Measurements from ENCODE around the gene C8G. TPM values are rescaled to one million over a fixed set of nuclear protein-coding genes. Genes with fewer than 3 reads are reported as not detected.

Gene C8G
- total RNA-seq, 6 experiments from 2014 or later: 248 to 755 (median 453) TPM

GRCh38 chr9:136960938-136961275 is 15.9 kb downstream of the C8G start:
- Histone ChIP-seq H3K4me3 (no peak overlapping the region), H3K27me3 (no peaks in the 10 kb centered on the region), H3K27ac (no peak overlapping the region), H3K4me1 (no peaks in the 10 kb centered on the region), H3K9me3 (no peaks in the 10 kb centered on the region), H3K36me3 (no peaks in the 10 kb centered on the region)
- no peak for ATAC-seq
- no peak for DNase-seq
- intact Hi-C loops (cut with DNase I): no loop called here
- TF ChIP-seq POLR2A (IDR thresholded peaks at IDR 0.05) (no peak), CTCF (IDR thresholded peaks at IDR 0.05) (no peak)
- no CpG with 5 or more reads among the region's 15 CpGs for WGBS (ENCODE audit: insufficient coverage, low coverage, low lambda C conversion rate, missing lambda C conversion rate)

GRCh38 chr9:136961279-136962065 is 16.4 kb downstream of the C8G start:
- H3K9me3 ChIP-seq: no peaks in the 10 kb centered on the region
- DNase-seq: no peak
- H3K27me3 ChIP-seq: no peaks in the 10 kb centered on the region
- 70% methylated on average over 6 of the region's 23 CpGs for WGBS (ENCODE audit: insufficient coverage, low coverage, low lambda C conversion rate, missing lambda C conversion rate)
- peak; percentile 25 to 42 (median 34) for ATAC-seq
- H3K36me3 ChIP-seq: no peaks in the 10 kb centered on the region
- no peaks in the 10 kb centered on the region for H3K4me1 ChIP-seq
- intact Hi-C loops (cut with DNase I): no loop called here
- no peak overlapping the region for H3K27ac ChIP-seq
- no peak overlapping the region for H3K4me3 ChIP-seq
- TF ChIP-seq POLR2A (IDR thresholded peaks at IDR 0.05) (no peak), CTCF (IDR thresholded peaks at IDR 0.05) (no peak)

GRCh38 chr9:136962163-136962562 is 17.1 kb downstream of the C8G start:
- 90% methylated on average over 7 of the region's 9 CpGs for WGBS (ENCODE audit: insufficient coverage, low coverage, low lambda C conversion rate, missing lambda C conversion rate)
- ATAC-seq: no peak
- intact Hi-C loops (cut with DNase I): no loop called here

GRCh38 chr9:136962701-136963248 is 17.7 kb downstream of the C8G start:
- intact Hi-C loops (cut with DNase I): no loop called here
- no peak for ATAC-seq
- no peak for DNase-seq
- H3K9me3 ChIP-seq: no peaks in the 10 kb centered on the region
- TF ChIP-seq CTCF (IDR thresholded peaks at IDR 0.05) (no peak), POLR2A (IDR thresholded peaks at IDR 0.05) (no peak)
- no peak overlapping the region for H3K27ac ChIP-seq
- no peaks in the 10 kb centered on the region for H3K36me3 ChIP-seq
- 100% methylated on average over 1 of the region's 11 CpGs for WGBS (ENCODE audit: insufficient coverage, low coverage, low lambda C conversion rate, missing lambda C conversion rate)
- no peaks in the 10 kb centered on the region for H3K4me1 ChIP-seq
- no peaks in the 10 kb centered on the region for H3K27me3 ChIP-seq
- no peak overlapping the region for H3K4me3 ChIP-seq

More at GRCh38 chr9:136962163-136962562, 17.1 kb downstream of the C8G start:
- no peak overlapping the region for H3K27ac ChIP-seq
- no peaks in the 10 kb centered on the region for H3K4me1 ChIP-seq
- TF ChIP-seq CTCF (IDR thresholded peaks at IDR 0.05) (no peak), POLR2A (IDR thresholded peaks at IDR 0.05) (no peak)
- no peak for DNase-seq
- no peaks in the 10 kb centered on the region for H3K27me3 ChIP-seq
- no peak overlapping the region for H3K4me3 ChIP-seq
- no peaks in the 10 kb centered on the region for H3K36me3 ChIP-seq
- no peaks in the 10 kb centered on the region for H3K9me3 ChIP-seq

Measured in right lobe of liver (tissue), 6 donors.